Stomach (tissue), 4 donors: Measurements from ENCODE around the gene CST4.

Source experiments
- POLR2A ChIP-seq, 4 donors: fragments of 450-650 bp; IDR thresholded peaks; one replicate each; pipeline ENCODE4 v1.6.1; 2016; ENCODE audit warnings: antibody characterized with exemption in 4 of 4, control low read depth in 2 of 4, mild to moderate bottlenecking in 1 of 4, moderate library complexity in 1 of 4
- TF ChIP-seq, protein P1 (sequence below), 7 experiments: fragments of 450-650 bp in 4 of 7; fragments of 200-600 bp in 3 of 7; sonication (generic) in 3 of 7; IDR thresholded peaks; one replicate each; pipeline ENCODE4 v1.5.1; 2016 to 2019; ENCODE audit warnings: antibody characterized with exemption in 7 of 7, control low read depth in 2 of 7, mild to moderate bottlenecking in 1 of 7

- no peak for TF ChIP-seq POLR2A (IDR thresholded peaks at IDR 0.05)
- TF ChIP-seq, protein P1, sequence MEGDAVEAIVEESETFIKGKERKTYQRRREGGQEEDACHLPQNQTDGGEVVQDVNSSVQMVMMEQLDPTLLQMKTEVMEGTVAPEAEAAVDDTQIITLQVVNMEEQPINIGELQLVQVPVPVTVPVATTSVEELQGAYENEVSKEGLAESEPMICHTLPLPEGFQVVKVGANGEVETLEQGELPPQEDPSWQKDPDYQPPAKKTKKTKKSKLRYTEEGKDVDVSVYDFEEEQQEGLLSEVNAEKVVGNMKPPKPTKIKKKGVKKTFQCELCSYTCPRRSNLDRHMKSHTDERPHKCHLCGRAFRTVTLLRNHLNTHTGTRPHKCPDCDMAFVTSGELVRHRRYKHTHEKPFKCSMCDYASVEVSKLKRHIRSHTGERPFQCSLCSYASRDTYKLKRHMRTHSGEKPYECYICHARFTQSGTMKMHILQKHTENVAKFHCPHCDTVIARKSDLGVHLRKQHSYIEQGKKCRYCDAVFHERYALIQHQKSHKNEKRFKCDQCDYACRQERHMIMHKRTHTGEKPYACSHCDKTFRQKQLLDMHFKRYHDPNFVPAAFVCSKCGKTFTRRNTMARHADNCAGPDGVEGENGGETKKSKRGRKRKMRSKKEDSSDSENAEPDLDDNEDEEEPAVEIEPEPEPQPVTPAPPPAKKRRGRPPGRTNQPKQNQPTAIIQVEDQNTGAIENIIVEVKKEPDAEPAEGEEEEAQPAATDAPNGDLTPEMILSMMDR (IDR thresholded peaks at IDR 0.05), result no peak
Measured at GRCh38 chr20:23640018-23640601, 48.7 kb downstream of the CST4 start.
